NCI-H1092 (cell line): Measurements from ENCODE around the gene TPTE.
"Not testable (repeated sequence)": the region's sequence is repeated elsewhere in the genome, so short reads cannot be mapped to it uniquely, and the experiment has no call there.

Experiments used
- DNase-seq: peaks from one replicate; lab custom pipeline; 2025; lab: John Stamatoyannopoulos, UW

TPTE gene

GRCh38 chr21:10617133-10617752 is 95.9 kb downstream of the TPTE start:
- not testable (repeated sequence) for DNase-seq

GRCh38 chr21:10627316-10627863 is 106.0 kb downstream of the TPTE start:
- DNase-seq, result no peak

- not testable (repeated sequence) for DNase-seq
Measured at GRCh38 chr21:10629239-10629638, 107.9 kb downstream of the TPTE start.

GRCh38 chr21:10630829-10631228 is 109.4 kb downstream of the TPTE start:
- DNase-seq, result not testable (repeated sequence)

GRCh38 chr21:10631316-10631715 is 109.9 kb downstream of the TPTE start:
- DNase-seq, result not testable (repeated sequence)

GRCh38 chr21:10638144-10638543 is 116.8 kb downstream of the TPTE start:
- not testable (repeated sequence) for DNase-seq

GRCh38 chr21:10639123-10639522 is 117.7 kb downstream of the TPTE start:
- DNase-seq, result no peak

- not testable (repeated sequence) for DNase-seq
Measured at GRCh38 chr21:10639746-10640145, 118.4 kb downstream of the TPTE start.

- no peak for DNase-seq
Measured at GRCh38 chr21:10640446-10640845, 119.1 kb downstream of the TPTE start.

GRCh38 chr21:10641107-10641506 is 119.7 kb downstream of the TPTE start:
- DNase-seq, result no peak

- not testable (repeated sequence) for DNase-seq
Measured at GRCh38 chr21:10645667-10646066, 124.3 kb downstream of the TPTE start.

GRCh38 chr21:10649350-10650149 is 128.2 kb downstream of the TPTE start:
- DNase-seq, result not testable (repeated sequence)

- DNase-seq, result not testable (repeated sequence)
Measured at GRCh38 chr21:10650297-10650696, 128.9 kb downstream of the TPTE start.
